Epithelial cell of proximal tubule (primary cell): Measurements from ENCODE around the gene LCLAT1. TPM values are rescaled to one million over a fixed set of nuclear protein-coding genes. Genes with fewer than 3 reads are reported as not detected.

Experiments used
- DNase-seq: peaks from one replicate; pipeline ENCODE4 v3.0.0-alpha.2; 2011; ENCODE audit warnings: low read depth
- H3K4me3 ChIP-seq: 2 replicates; pipeline ENCODE4 v1.5.1; 2011; ENCODE audit warnings: low read depth, mild to moderate bottlenecking, low read length
- CTCF ChIP-seq: conservative IDR thresholded peaks from 2 replicates; pipeline ENCODE4 v1.5.1; 2012; ENCODE audit warnings: low read depth, mild to moderate bottlenecking, low read length
- total RNA-seq: library from RNA; depleted of rRNA; stranded (reverse); fragments of >200 nt; gene quantifications from 2 replicates; pipeline ENCODE4 v1.2.3, GENCODE V29; 2015

Gene LCLAT1
- total RNA-seq, 1 donor from 2014 or later, result 13.4 TPM

GRCh38 chr2:30514134-30514847 lies 67.2 kb downstream of the LCLAT1 start:
- no peak for DNase-seq
- no peak overlapping the region for H3K4me3 ChIP-seq
- TF ChIP-seq CTCF, result no peak

GRCh38 chr2:30514848-30515435 lies 67.9 kb downstream of the LCLAT1 start:
- no peak for TF ChIP-seq CTCF
- no peak for DNase-seq

GRCh38 chr2:30516166-30516565 lies 69.1 kb downstream of the LCLAT1 start:
- no peak for TF ChIP-seq CTCF
- no peak overlapping the region for H3K4me3 ChIP-seq
- no peak for DNase-seq

More at GRCh38 chr2:30514848-30515435, 67.9 kb downstream of the LCLAT1 start:
- H3K4me3 ChIP-seq, result no peak overlapping the region

- DNase-seq, result no peak
- no peak for TF ChIP-seq CTCF
- H3K4me3 ChIP-seq, result no peak overlapping the region
These were observed 72.8 kb downstream of the LCLAT1 start for GRCh38 chr2:30519796-30520195.

GRCh38 chr2:30522421-30522820 lies 75.4 kb downstream of the LCLAT1 start:
- no peak for TF ChIP-seq CTCF
- no peak for DNase-seq
- no peak overlapping the region for H3K4me3 ChIP-seq

GRCh38 chr2:30527411-30527810 lies 80.4 kb downstream of the LCLAT1 start:
- no peak overlapping the region for H3K4me3 ChIP-seq
- DNase-seq, result no peak
- no peak for TF ChIP-seq CTCF

- DNase-seq, result no peak
- TF ChIP-seq CTCF, result no peak
- H3K4me3 ChIP-seq, result no peak overlapping the region
These were observed 80.8 kb downstream of the LCLAT1 start for GRCh38 chr2:30527859-30528258.
